K562 (cell line): ENCODE measurements around the gene MAST4. TPM values are rescaled to one million over a fixed set of nuclear protein-coding genes. Genes with fewer than 3 reads are reported as not detected.

ENCODE experiments used
- ATAC-seq: fragments of 200-7000 bp; cut with Tn5 transposase; 3 replicates; pipeline ENCODE4 v1.9.1; 2020; ENCODE audit warnings: moderate library complexity
- BruUV-seq: library from RNA; stranded (reverse); fragments of 400-500 nt; replicated peaks from 2 replicates; lab custom pipeline; 2021; lab: Mats Ljungman, UMichigan
- CTCF ChIA-PET: fragments of 300-600 bp; formaldehyde crosslinking; extraction: SDS; loops from one replicate; lab custom pipeline; 2021; ENCODE audit warnings: low intra/inter-chr PET ratio; lab: Yijun Ruan, JAX
- POLR2A ChIA-PET: fragments of 300-600, 350-650 bp; sonication (Branson Sonifier 250); formaldehyde crosslinking; extraction: SDS; loops from one replicate; lab custom pipeline; 2021; ENCODE audit warnings: antibody characterized with exemption, inconsistent platforms; lab: Yijun Ruan, JAX
- DNase-seq, 4 experiments: peaks; one replicate each; pipeline versions ENCODE4 v3.0.0 to v3.0.0-alpha.2; 2011 to 2018; ENCODE audit warnings: low spot score in 3 of 4, mixed read lengths in 3 of 4; ENCODE audit errors: extremely low read depth in 1 of 4
- FAIRE-seq: peaks from 2 replicates; lab custom pipeline; 2011; peaks lifted over from hg19 to GRCh38; lab: Jason Lieb, UNC
- H2AFZ ChIP-seq: 2 replicates; pipeline ENCODE4 v1.6.0; 2011; ENCODE audit warnings: low read depth, low read length, control low read depth, inconsistent platforms
- H3K27ac ChIP-seq: fragments of 200-600 bp; 3 replicates; pipeline ENCODE4 v1.8.0; 2011; ENCODE audit warnings: low read depth, mild to moderate bottlenecking, control low read depth, inconsistent platforms, low read length, moderate library complexity, mixed read lengths; ENCODE audit errors: extremely low read depth
- H3K27me3 ChIP-seq, 2 experiments: fragments of 300-600 bp in 1 of 2; 2 replicates in 1 of 2; 3 replicates in 1 of 2; pipeline versions ENCODE4 v1.6.0 to v1.8.0; 2011; ENCODE audit warnings: inconsistent platforms in 2 of 2, low read length in 2 of 2, mild to moderate bottlenecking in 1 of 2, mixed read lengths in 1 of 2, moderate library complexity in 1 of 2; ENCODE audit not compliant: control insufficient read depth in 2 of 2, insufficient read depth in 2 of 2
- H3K36me3 ChIP-seq: fragments of 300-600 bp; 3 replicates; pipeline ENCODE4 v1.8.0; 2011; ENCODE audit warnings: mild to moderate bottlenecking, low read length, inconsistent platforms; ENCODE audit not compliant: control insufficient read depth, insufficient read depth
- H3K4me1 ChIP-seq, 2 experiments: fragments of 200-600 bp in 1 of 2; replicated peaks in 1 of 2; 2 replicates in 1 of 2; 3 replicates in 1 of 2; pipeline versions ENCODE4 v1.5.1 to v1.8.0; 2011; ENCODE audit warnings: inconsistent platforms in 2 of 2, low read length in 2 of 2, mild to moderate bottlenecking in 1 of 2, mixed read lengths in 1 of 2, moderate library complexity in 1 of 2; ENCODE audit not compliant: control insufficient read depth in 2 of 2, insufficient read depth in 2 of 2
- H3K4me2 ChIP-seq: 2 replicates; pipeline ENCODE4 v1.6.1; 2011; ENCODE audit warnings: low read length, control low read depth, inconsistent platforms, mixed read lengths; ENCODE audit not compliant: insufficient read depth
- H3K4me3 ChIP-seq: fragments of 200-600 bp; sonication (generic), shearing (Covaris generic); 2 replicates; pipeline ENCODE4 v1.5.1; 2016; ENCODE audit warnings: control low read depth, inconsistent platforms
- H3K79me2 ChIP-seq: fragments of 200-600 bp; 3 replicates; pipeline ENCODE4 v1.8.0; 2011; ENCODE audit warnings: low read length, inconsistent platforms; ENCODE audit not compliant: control insufficient read depth, insufficient read depth
- H3K9ac ChIP-seq, 2 experiments: 2 replicates each; pipeline versions ENCODE4 v1.6.0 to v1.6.1; 2011; ENCODE audit warnings: low read depth in 2 of 2, low read length in 2 of 2, control low read depth in 1 of 2, inconsistent platforms in 1 of 2, mild to moderate bottlenecking in 1 of 2, mixed read lengths in 1 of 2; ENCODE audit not compliant: insufficient read depth in 1 of 2
- H3K9me1 ChIP-seq: one replicate; pipeline ENCODE4 v1.6.0; 2011; ENCODE audit warnings: inconsistent platforms, mild to moderate bottlenecking, low read length, moderate library complexity; ENCODE audit not compliant: control insufficient read depth, insufficient read depth
- H3K9me3 ChIP-seq: replicated peaks from 2 replicates; pipeline ENCODE4 v1.5.1; 2011; ENCODE audit warnings: low read depth, low read length, inconsistent platforms; ENCODE audit not compliant: control insufficient read depth, insufficient read depth
- H4K20me1 ChIP-seq: replicated peaks from 2 replicates; pipeline ENCODE4 v1.6.1; 2011; ENCODE audit warnings: low read length, inconsistent platforms, mixed read lengths; ENCODE audit not compliant: control insufficient read depth, insufficient read depth
- CREB1 ChIP-seq, 2 experiments: sonication (generic) in 1 of 2; formaldehyde crosslinking in 1 of 2; IDR thresholded peaks; 2 replicates each; pipeline versions ENCODE4 v1.6.1 to v1.8.0; 2012 to 2022; ENCODE audit warnings: inconsistent platforms in 1 of 2, mild to moderate bottlenecking in 1 of 2, missing genetic modification reagents in 1 of 2, moderate library complexity in 1 of 2
- HDAC3 ChIP-seq: fragments of 450-650 bp; IDR thresholded peaks from 2 replicates; pipeline ENCODE4 v1.6.1; 2018; ENCODE audit warnings: borderline replicate concordance, mild to moderate bottlenecking, moderate library complexity; ENCODE audit not compliant: partially characterized antibody
- JUN ChIP-seq, 2 experiments: sonication (generic) in 1 of 2; formaldehyde crosslinking in 1 of 2; IDR thresholded peaks; 2 replicates each; pipeline versions ENCODE4 v1.6.1 to v1.8.0; 2012 to 2022; ENCODE audit warnings: borderline replicate concordance in 2 of 2, mild to moderate bottlenecking in 2 of 2, improper control_type of control experiment in 1 of 2, low read depth in 1 of 2, low read length in 1 of 2, missing genetic modification reagents in 1 of 2
- MLLT1 ChIP-seq, 2 experiments: fragments of 450-650 bp; IDR thresholded peaks; 2 replicates each; pipeline ENCODE4 v1.6.1; 2016
- MYBL2 ChIP-seq, 2 experiments: fragments of 450-650 bp in 1 of 2; sonication (generic) in 1 of 2; formaldehyde crosslinking in 1 of 2; IDR thresholded peaks; 2 replicates each; pipeline versions ENCODE4 v1.6.1 to v1.8.1; 2017 to 2022; ENCODE audit warnings: borderline replicate concordance in 1 of 2, inconsistent platforms in 1 of 2, low read depth in 1 of 2, mild to moderate bottlenecking in 1 of 2, missing genetic modification reagents in 1 of 2, moderate library complexity in 1 of 2
- PBX2 ChIP-seq, 2 experiments: IDR thresholded peaks in 1 of 2; conservative IDR thresholded peaks in 1 of 2; 2 replicates each; pipeline ENCODE4 v1.6.1; 2016; ENCODE audit warnings: low read depth in 2 of 2, mild to moderate bottlenecking in 1 of 2, missing compliant biosample characterization in 1 of 2, missing genetic modification characterization in 1 of 2, moderate library complexity in 1 of 2
- RBM15 ChIP-seq: fragments of 200-400 bp; formaldehyde crosslinking; IDR thresholded peaks from 2 replicates; pipeline ENCODE4 v1.6.1; 2018; ENCODE audit warnings: mild to moderate bottlenecking, low read length, moderate library complexity; ENCODE audit not compliant: insufficient read depth
- SNAPC5 ChIP-seq: fragments of 250-450 bp; sonication (Bioruptor Pico); IDR thresholded peaks from 2 replicates; pipeline ENCODE4 v1.8.0; 2021; ENCODE audit warnings: moderate library complexity, mild to moderate bottlenecking, inconsistent platforms
- SRF ChIP-seq, 2 experiments: fragments of 250-450, 450-650 bp in 1 of 2; sonication (Bioruptor Pico) in 1 of 2; sonication (generic) in 1 of 2; formaldehyde crosslinking; IDR thresholded peaks; 2 replicates each; pipeline versions ENCODE4 v1.5.0 to v1.5.1; 2020 to 2022; ENCODE audit warnings: mild to moderate bottlenecking in 1 of 2, missing genetic modification reagents in 1 of 2
- ZMIZ1 ChIP-seq, 2 experiments: fragments of 150-350 bp in 1 of 2; IDR thresholded peaks; 2 replicates each; pipeline ENCODE4 v1.6.1; 2012 to 2016; ENCODE audit warnings: low read depth in 2 of 2, low read length in 2 of 2, mild to moderate bottlenecking in 1 of 2, moderate library complexity in 1 of 2
- ZNF77 ChIP-seq: fragments of 250-450 bp; sonication (Bioruptor Pico); IDR thresholded peaks from 2 replicates; pipeline ENCODE4 v1.5.0; 2020
- WGBS: fragments of 100-300 bp; shearing (Covaris generic); methylation state at CpG from one replicate; pipeline ENCODE4 v1.1.6; 2016; ENCODE audit warnings: low coverage, mixed read lengths; ENCODE audit not compliant: insufficient coverage; ENCODE audit errors: missing lambda C conversion rate; 5-methylcytosine and 5-hydroxymethylcytosine counted together
- in situ Hi-C: fragments of 300-500 bp; cut with MboI; formaldehyde crosslinking; loops from 4 replicates; pipeline ENCODE4 v1.15.0; 2018; ENCODE audit warnings: inconsistent platforms, mixed read lengths
- intact Hi-C: fragments of 100-400 bp; cut with micrococcal nuclease; formaldehyde crosslinking; loops from 2 replicates; pipeline ENCODE4 v1.14.2; 2022
- polyA plus RNA-seq, 8 experiments: library from polyadenylated mRNA; depleted of rRNA in 4 of 8; stranded (reverse) in 5 of 8; unstranded in 3 of 8; fragments of >200 nt; fragmentation: Nextera tagmentation in 2 of 8; fragmentation: Illumina TruSeq in 1 of 8; extraction: Ambion mirVana in 2 of 8; extraction: Trizol in 1 of 8; gene quantifications; 2 replicates each; pipeline versions ENCODE4 v1.2.1 to v1.2.3, GENCODE V29; 2011 to 2014; ENCODE audit warnings: inconsistent platforms in 1 of 8, missing spikeins in 1 of 8
- total RNA-seq, 7 experiments: library from RNA; depleted of rRNA in 6 of 7; stranded (reverse); fragments of >200 nt in 6 of 7; fragmentation: Illumina TruSeq in 2 of 7; extraction: Trizol in 2 of 7; gene quantifications; 2 replicates each; pipeline versions ENCODE4 v1.2.1 to v1.2.3, GENCODE V29; 2011 to 2021; ENCODE audit warnings: low replicate concordance in 1 of 7

Gene MAST4
- total and polyA plus RNA-seq, 9 of the 15 experiments (the other 6 are each of a cell fraction or from before 2014, with no cell fraction given): 0.88 to 10.1 (median 5.2) TPM

- H4K20me1 ChIP-seq: no peaks in the 10 kb centered on the region; the same call in 1 of the 2 replicates
- TF ChIP-seq MYBL2 (IDR thresholded peaks at IDR 0.05; ENCODE audit: low read depth): no peak
- TF ChIP-seq MYBL2 (CRISPR knock-in tag; IDR thresholded peaks at IDR 0.05; ENCODE audit: borderline replicate concordance): no peak
- TF ChIP-seq SNAPC5: no peak
- TF ChIP-seq ZNF77 (CRISPR knock-in tag): no peak
- no peak for TF ChIP-seq PBX2 (CRISPR knock-in tag; IDR thresholded peaks at IDR 0.05; ENCODE audit: low read depth)
- no peak for TF ChIP-seq PBX2 (tag; conservative IDR thresholded peaks at IDR 0.05; ENCODE audit: low read depth)
- TF ChIP-seq MLLT1 (IDR thresholded peaks at IDR 0.05): no peak
- no peak for TF ChIP-seq RBM15
- no peak for TF ChIP-seq JUN (IDR thresholded peaks at IDR 0.05; ENCODE audit: borderline replicate concordance, low read depth, low read length)
- TF ChIP-seq JUN (CRISPR knock-in tag; IDR thresholded peaks at IDR 0.05; ENCODE audit: borderline replicate concordance): no peak
- no peak for TF ChIP-seq SRF (CRISPR knock-in tag; IDR thresholded peaks at IDR 0.05)
- TF ChIP-seq CREB1 (IDR thresholded peaks at IDR 0.05): no peak
- no peak for TF ChIP-seq CREB1 (CRISPR knock-in tag; IDR thresholded peaks at IDR 0.05)
- TF ChIP-seq HDAC3: no peak
- TF ChIP-seq ZMIZ1 (IDR thresholded peaks at IDR 0.05; ENCODE audit: low read depth in 2 of 2, low read length in 2 of 2): no peak
These were observed 592.8 kb downstream of the MAST4 start for GRCh38 chr5:67189079-67189354.

More at GRCh38 chr5:67189079-67189354, 592.8 kb downstream of the MAST4 start:
- Histone ChIP-seq H3K27me3 (peaks cover 13 to 15% of the 10 kb centered on the region in 2 experiments; a peak in 4 of 5 replicates), H3K9ac (no peak overlapping the region), H3K79me2 (no peaks in the 10 kb centered on the region), H3K4me1 (no peaks in the 10 kb centered on the region), H3K4me3 (no peak overlapping the region), H3K9me1 (no peaks in the 10 kb centered on the region), H3K9me3 (no peaks in the 10 kb centered on the region), H3K27ac (no peak overlapping the region), H3K36me3 (no peaks in the 10 kb centered on the region), H2AFZ (no peak overlapping the region), H3K4me2 (no peak overlapping the region)
- FAIRE-seq (no peak), ATAC-seq (no peak), DNase-seq (no peak)
- intact Hi-C loops: no loop called here
- POLR2A ChIA-PET: no interaction called here
- no TSS peak for BruUV-seq
- CTCF ChIA-PET: no interaction called here
- 7% methylated on average over 3 of the region's 3 CpGs for WGBS
- in situ Hi-C loops: no loop called here
